ENCODE data around the gene DPEP2.
"Not testable (repeated sequence)": the region's sequence is repeated elsewhere in the genome, so short reads cannot be mapped to it uniquely, and the experiment has no call there.

The DPEP2 gene

GRCh38 chr16:67950335-67950843 lies 48.9 kb downstream of the DPEP2 start:
- DNase-seq, result no peak

DNA sequence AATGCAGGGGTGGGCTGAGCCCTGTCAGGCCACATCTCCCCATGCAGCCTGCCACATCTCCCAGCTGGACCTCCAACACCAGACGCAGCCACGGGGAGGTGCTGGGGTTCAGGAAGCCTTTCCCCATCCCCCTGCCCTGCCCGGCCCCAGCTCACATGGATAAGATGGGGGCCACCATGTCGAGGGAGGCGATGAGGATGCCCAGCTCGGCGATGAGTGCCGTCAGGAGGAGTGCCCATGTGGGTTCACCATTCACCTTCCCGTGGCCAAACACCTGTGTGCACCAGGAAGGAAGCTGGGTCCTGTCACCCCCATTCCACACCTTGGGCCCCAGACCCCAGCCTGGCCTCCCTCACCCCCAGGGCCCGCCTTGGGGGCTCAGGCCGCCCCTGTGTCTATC lies 49.6 kb downstream of the DPEP2 start:
- DNase-seq, result no peak

DNA sequence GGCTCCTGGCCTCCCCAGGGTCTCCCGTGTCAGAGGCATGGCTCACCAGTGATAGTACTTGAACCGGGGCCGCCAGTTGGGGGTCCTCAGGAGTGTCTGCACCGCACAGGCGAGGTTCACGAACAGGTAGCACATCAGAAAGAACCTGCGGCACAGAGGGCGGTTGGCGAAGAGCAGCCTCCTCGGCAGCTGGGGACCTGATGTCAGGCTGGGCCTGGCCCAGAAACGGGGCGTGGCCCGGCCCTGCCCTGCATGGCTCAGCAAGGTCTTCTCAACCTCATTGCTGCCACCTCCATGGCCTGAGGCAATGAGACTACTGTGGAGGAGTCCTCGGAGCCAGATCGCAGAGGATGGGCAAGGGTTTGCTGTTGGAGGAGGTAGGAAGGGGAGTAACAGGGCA lies 51.3 kb downstream of the DPEP2 start:
- no peak for DNase-seq

DNA sequence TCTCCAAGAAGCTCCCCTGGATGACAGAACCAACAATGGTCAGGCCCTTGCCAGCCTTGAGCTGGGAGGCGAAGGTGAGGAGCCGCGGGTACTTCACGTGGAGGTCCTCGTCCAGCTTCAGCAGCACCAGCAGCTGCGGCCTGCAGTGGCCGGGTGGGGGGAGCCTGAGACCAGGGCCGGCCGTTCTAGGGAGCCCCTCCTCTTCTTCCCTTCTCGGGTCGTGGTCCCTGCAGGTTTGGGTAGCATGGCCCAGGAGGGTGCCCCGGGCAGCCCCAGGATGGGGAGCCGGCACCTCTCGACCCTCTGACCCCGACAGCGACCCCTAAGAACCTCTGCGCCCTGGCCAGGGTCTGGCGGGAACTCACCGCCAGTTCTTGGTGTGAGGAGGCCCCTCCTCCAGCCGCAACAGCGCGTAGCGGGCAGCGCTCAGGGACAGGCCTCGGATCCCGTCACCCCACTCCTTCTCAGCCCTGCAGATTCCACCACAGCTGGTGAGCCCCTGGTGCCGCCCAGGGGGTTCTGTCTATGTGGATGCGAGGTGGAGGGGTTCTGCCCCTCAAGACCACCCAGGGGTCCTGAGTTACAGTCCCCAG lies 52.2 kb downstream of the DPEP2 start:
- no peak for DNase-seq

DNA sequence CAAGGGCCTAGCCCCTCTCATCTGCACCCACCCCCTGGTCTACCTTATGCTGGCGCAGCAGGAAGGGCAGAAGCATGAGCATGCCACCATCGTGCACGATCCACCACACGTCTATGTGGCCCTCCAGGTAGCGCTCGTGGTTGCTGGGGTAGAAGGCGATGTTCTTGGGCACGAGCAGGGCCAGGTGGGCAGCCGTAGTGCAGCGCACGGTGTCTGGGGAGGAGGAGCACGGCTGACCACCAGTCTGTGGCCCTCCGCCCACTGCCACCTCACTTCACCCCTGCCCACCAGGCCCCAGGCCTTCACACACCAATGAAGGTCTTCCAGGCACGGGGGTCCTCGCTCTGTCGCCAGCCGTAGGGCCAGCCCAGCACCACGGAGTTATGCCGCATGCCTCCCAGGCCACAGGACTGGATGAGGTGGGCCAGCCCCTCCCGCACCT lies 53.1 kb downstream of the DPEP2 start:
- DNase-seq, result no peak

DNA sequence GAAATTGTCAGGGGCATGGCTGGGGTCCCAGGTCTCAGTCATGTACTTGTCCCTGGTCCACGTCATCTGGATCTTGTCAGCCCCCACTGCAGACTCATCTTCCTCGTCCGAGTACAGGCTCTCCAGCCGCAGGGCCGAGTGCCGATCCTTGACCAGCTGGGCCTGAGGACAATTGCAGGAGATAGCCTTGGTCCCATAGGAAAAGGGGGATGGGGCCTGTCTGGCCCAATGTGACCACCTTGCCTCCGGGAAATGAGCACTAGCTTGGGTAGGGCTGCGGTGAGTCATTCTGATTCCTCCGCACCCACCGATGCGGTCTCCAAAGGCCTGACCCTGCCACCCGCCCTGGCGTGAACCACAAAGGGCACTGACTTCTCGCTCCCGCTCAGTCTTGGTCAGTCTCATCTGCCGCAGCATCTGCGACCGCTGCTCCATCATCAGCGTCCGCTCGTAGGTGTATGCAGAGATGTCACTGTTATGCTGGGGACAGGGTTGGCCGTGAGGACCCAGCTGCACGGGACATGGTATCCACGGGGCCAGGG lies 53.8 kb downstream of the DPEP2 start:
- DNase-seq, result no peak

DNA sequence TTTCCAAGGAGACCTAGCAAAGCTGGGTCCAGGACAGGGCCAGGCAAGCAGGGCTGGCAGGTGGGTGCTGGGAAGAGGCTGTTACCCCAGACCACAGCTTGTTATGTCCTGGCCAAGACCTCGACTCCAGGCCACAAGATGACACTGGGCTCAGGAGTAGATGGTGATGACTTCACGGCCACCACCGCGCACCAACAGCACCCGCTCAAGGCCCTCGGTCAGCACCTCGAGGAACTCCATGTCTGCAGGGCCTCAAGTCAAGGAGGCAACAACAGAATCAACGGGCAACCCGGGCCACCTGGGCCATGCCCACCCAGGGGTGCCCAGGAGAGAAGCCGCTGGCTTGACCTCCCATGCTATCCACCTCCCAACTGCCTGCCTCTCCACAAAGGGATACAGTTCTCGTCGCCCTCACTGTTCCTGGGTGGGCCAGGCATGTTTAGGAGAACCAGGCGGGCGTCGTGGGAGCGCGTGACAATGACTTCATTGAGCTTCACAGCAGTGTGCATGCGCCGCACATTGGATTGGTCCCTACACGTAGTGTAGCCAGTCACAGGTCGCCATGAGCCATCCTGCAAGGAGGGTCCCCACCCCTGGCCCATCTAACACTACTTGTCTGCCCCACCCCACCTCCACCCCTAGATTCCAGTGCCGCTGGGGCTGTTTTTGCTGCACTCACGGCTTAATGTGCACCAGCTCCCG lies 54.4 kb downstream of the DPEP2 start:
- no peak for DNase-seq

DNA sequence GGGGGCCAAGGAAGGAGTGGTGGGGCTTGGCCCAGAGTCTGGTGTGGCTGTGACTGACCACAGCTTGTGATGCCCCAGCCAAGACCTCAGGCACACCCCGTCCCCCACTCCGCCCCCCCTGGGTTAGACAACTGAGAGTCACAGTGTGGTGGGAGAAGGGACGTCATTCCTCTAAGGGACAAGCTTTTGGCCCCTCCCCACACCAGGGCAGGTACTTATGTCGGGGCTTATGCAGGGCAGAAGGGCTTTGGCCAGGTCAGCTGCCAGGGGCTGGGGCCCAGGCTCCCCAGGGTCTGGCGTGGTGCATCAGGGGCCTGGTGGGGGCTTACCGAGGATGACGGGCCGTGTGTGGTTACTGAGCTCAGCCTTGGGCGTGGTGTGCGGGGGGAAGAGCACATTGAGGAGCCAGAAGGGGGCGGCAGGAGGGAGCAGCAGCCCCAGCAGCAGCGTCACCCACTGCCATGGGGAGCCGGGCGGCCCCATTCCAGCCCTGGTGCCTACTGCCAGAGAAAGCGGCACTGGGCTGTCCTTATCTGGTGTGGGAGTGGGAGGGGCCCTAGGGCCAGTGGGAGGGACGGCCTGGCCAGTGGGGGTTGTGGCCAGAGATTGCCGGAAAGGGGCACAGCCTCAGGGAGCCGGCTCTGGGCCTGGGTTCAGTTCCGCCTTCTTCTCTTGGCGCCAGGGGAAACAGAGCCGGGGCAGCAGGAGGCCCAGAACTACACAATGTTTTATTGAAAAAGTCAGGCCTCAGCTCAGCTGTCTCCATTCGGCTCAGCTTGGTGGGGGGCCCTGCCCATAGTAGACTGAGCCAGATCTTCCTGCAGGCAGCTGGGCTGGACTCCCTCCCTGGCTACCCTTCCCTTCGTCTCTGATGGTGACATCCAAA lies 55.4 kb downstream of the DPEP2 start, which contains the start of gene LCAT:
Gene LCAT, minus strand, starts transcription at position 502 of the 886 bp plus-strand sequence. Its CDS starts 19 bp downstream, at position 483.
- DNase-seq, result no peak

DNA sequence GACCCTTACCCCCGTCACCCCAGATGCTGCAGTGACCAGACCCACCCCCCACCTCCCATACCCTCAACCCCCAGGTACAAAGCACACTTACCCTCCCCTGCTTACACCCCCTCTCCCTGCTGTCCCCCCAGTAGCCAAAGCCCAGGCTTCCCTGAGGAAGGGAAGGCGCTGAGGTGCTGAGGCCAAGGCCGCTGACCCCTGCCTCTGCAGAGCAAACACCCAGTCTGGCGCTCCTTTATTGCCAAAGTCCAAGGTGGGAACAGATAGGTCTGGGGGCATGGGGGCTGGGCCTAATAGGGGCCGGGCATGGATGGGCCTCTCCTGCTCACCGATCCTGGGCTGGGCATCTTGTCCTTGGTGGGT lies 56.0 kb downstream of the DPEP2 start:
- DNase-seq, result no peak

- DNase-seq, result no peak
Measured at GRCh38 chr16:67942510-67943255, 56.6 kb downstream of the DPEP2 start.

DNA sequence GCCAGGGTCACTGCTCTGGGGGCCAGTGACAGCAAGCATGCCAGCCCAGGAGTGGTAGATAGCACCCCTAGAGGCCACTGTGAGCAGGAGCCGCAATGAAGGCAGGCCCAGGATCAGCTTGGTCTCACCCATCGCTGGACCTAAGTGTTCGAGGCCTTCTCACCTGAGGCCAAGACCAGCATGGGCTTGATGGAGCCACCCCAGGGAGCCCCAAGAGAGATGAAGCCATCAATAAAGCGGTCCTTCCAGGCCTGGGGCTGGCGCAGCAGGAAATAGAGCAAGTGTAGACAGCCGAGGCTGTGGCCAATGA lies 57.1 kb downstream of the DPEP2 start:
- DNase-seq, result peak; percentile 29

GRCh38 chr16:67941469-67942199 lies 57.6 kb downstream of the DPEP2 start:
- DNase-seq, result no peak

GRCh38 chr16:67940446-67941089 lies 58.7 kb downstream of the DPEP2 start:
- DNase-seq, result no peak

GRCh38 chr16:67939507-67940445 lies 59.5 kb downstream of the DPEP2 start:
- DNase-seq, result peak; percentile 41 to 47

- not testable (repeated sequence) for DNase-seq
Measured at GRCh38 chr16:67937713-67938112, 61.6 kb downstream of the DPEP2 start.
